CD4-positive, alpha-beta T cell (primary cell): ENCODE data around the gene TPCN2. TPM values are rescaled to one million over a fixed set of nuclear protein-coding genes. Genes with fewer than 3 reads are reported as not detected.
"Not testable (repeated sequence)": the region's sequence is repeated elsewhere in the genome, so short reads cannot be mapped to it uniquely, and the experiment has no call there.

Source experiments
- ATAC-seq: fragments of 200-7000 bp; cut with Tn5 transposase; one replicate; pipeline ENCODE4 v1.10.0; 2022; ENCODE audit warnings: mild to moderate bottlenecking; ENCODE audit not compliant: poor library complexity
- CTCF ChIA-PET: fragments of 350-600 bp; sonication (Branson Sonifier 250); formaldehyde crosslinking; loops from one replicate; lab custom pipeline; 2021; ENCODE audit warnings: antibody characterized with exemption, inconsistent platforms; lab: Charles Lee
- POLR2A ChIA-PET: fragments of 350-600 bp; sonication (Branson Sonifier 250); formaldehyde crosslinking; loops from one replicate; lab custom pipeline; 2021; ENCODE audit warnings: antibody characterized with exemption, inconsistent platforms; lab: Charles Lee
- DNase-seq, 14 experiments: peaks; one replicate each; pipeline ENCODE4 v3.0.0-alpha.2; 2013 to 2020; ENCODE audit warnings: mixed read lengths in 2 of 14
- H3K27ac ChIP-seq, 2 donors: one replicate each; pipeline versions ENCODE4 v1.5.1 to v1.7.0; 2013; ENCODE audit warnings: low read length in 2 of 2, low read depth in 1 of 2, mild to moderate bottlenecking in 1 of 2
- H3K27me3 ChIP-seq, 2 experiments: 1 replicate in 1 of 2; 2 replicates in 1 of 2; pipeline versions ENCODE4 v1.6.1 to v1.7.0; 2013; ENCODE audit warnings: low read length in 2 of 2, control low read depth in 1 of 2, mild to moderate bottlenecking in 1 of 2, moderate library complexity in 1 of 2; ENCODE audit not compliant: insufficient read depth in 2 of 2, control insufficient read depth in 1 of 2
- H3K36me3 ChIP-seq: one replicate; pipeline ENCODE4 v1.6.1; 2013; ENCODE audit warnings: low read length, control low read depth; ENCODE audit not compliant: insufficient read depth
- H3K4me1 ChIP-seq: one replicate; pipeline ENCODE4 v1.6.1; 2013; ENCODE audit warnings: low read length, control low read depth; ENCODE audit not compliant: insufficient read depth
- H3K4me3 ChIP-seq: one replicate; pipeline ENCODE4 v1.5.1; 2013; ENCODE audit warnings: mild to moderate bottlenecking, low read length, moderate library complexity
- H3K9me3 ChIP-seq, 2 experiments: 1 replicate in 1 of 2; 2 replicates in 1 of 2; pipeline versions ENCODE4 v1.6.1 to v1.7.0; 2013; ENCODE audit warnings: low read length in 2 of 2, mild to moderate bottlenecking in 2 of 2, control low read depth in 1 of 2, moderate library complexity in 1 of 2; ENCODE audit not compliant: control insufficient read depth in 1 of 2, insufficient read depth in 1 of 2
- H3K27ac Mint-ChIP-seq: one replicate; pipeline ENCODE4 v1.8.0; 2020; ENCODE audit warnings: mixed read lengths
- H3K27me3 Mint-ChIP-seq: one replicate; pipeline ENCODE4 v1.8.0; 2021; ENCODE audit warnings: mixed read lengths
- H3K36me3 Mint-ChIP-seq: one replicate; pipeline ENCODE4 v1.8.0; 2021; ENCODE audit warnings: low read depth, mixed read lengths
- H3K4me1 Mint-ChIP-seq: one replicate; pipeline ENCODE4 v1.8.0; 2021; ENCODE audit warnings: low read depth, mixed read lengths
- H3K4me3 Mint-ChIP-seq: one replicate; pipeline ENCODE4 v1.8.0; 2020; ENCODE audit warnings: mild to moderate bottlenecking, mixed read lengths
- H3K9me3 Mint-ChIP-seq: one replicate; pipeline ENCODE4 v1.8.0; 2020; ENCODE audit warnings: mixed read lengths
- CTCF ChIP-seq: fragments of 200-600 bp; IDR thresholded peaks from one replicate; pipeline ENCODE4 v1.8.0; 2022; ENCODE audit warnings: antibody characterized with exemption, mild to moderate bottlenecking
- intact Hi-C, 2 experiments: fragments of 100-400 bp; cut with DNase I in 1 of 2; cut with micrococcal nuclease in 1 of 2; formaldehyde crosslinking; loops; one replicate each; pipeline versions ENCODE4 v1.15.1 to v1.9.0; 2023 to 2025; cut with DNase I, micrococcal nuclease
- polyA plus RNA-seq, 2 donors: library from polyadenylated mRNA; unstranded; fragments of 120-200 nt; gene quantifications; one replicate each; pipeline ENCODE4 v1.2.1, GENCODE V29; 2013
- total RNA-seq, 174 experiments: library from RNA in 2 of 174; stranded (reverse) in 2 of 174; gene quantifications; one replicate each; pipeline ENCODE4 v1.2.3 and lab custom pipeline; 2021 to 2026

Gene TPCN2
- total RNA-seq (10 to 100 TPM; 10.2 to 11.5 TPM), total RNA-seq (lab: John Stamatoyannopoulos, UW) (3.2 to 25.7 (median 11.1) reads per million in 172 experiments)
- 7.8 TPM for polyA plus RNA-seq (2013, experiment 1 of 2)
- polyA plus RNA-seq (2013, experiment 2 of 2) = 9.4 TPM

DNA sequence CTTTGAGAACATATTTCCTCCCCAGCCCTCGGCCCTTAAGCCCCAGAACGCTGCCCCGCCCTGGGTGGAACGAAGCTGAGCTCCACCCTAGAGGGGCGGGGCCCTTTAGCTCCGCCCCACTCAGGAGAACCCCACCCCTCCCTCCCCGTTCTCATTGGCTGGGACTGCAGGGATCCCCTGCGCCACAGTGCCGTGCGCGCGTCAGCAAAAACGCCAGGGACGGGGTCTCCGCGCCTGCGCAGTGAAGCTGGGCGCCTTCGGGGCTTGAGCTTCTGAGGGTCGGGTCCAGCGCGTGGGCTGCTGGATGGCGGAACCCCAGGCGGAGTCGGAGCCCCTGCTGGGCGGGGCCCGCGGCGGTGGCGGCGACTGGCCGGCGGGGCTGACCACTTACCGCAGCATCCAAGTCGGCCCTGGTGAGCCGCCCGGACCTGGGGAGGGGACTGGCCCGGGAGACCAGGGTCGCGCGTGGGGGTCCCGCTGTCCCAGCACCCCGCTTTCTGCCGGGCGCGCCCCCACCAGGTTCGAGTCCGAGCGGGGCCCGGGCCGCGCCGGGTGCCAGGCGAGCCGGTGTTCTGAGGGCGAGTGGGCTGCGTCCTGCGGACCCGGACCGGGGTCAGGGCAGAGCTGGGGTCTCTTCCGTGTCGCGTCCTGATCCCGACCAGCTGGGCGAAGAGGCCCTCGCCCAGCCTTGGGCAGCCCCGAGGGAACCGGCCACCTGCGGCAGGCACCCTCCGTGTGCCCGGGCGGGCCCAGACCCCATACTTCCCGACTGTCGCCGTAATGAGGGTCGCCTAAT, at the start of gene TPCN2:
TPCN2 (plus strand) TSS at position 239 of the 796 bp plus-strand sequence; CDS start at position 305, 66 bp downstream.
- CTCF ChIA-PET = interaction anchor here (0.7 kb wide), 1 partner anchor 622 kb away, joined by 3 read pairs; no protein-coding TSS in a partner anchor
- peak within 1 kb of the TSS; percentile 45 to 80 for H3K27ac ChIP-seq
- POLR2A ChIA-PET = interaction anchor here (0.6 to 1.3 kb wide), 4 partner anchors 27 to 207 kb away, joined by 3 to 9 read pairs (median 5); partner anchors contain the start of gene CPT1A

DNA sequence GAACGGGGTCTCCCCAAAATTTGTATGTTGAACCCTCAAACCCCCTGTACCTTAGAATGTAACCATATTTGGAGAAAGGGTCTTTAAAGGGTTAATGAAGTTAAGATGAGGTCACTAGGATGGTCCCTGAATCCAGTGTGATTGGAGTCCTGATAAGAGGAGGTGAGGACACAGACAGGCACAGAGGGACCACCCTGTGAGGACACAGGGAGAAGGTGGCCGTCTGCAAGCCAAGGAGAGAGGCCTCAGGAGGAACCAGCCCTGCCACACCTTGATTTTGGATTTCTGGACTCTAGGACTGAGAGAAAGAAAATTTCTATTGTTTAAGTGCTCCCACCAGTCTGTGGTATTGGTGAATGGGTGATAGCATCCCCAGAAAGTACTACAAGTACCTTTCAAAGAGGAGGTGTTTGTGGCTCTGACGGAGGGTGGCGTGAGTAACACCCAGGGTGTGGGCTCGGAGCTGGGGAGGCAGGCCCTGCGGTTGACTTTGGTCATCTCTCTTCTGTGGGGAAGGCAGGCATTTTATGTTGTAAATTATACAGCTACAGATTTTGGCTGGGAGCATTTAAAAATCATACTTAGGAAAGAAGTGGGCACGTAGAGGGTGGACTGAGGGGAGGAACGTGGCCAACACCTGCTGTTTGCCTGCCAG, 49.5 kb upstream of the TPCN2 start:
- H3K27ac Mint-ChIP-seq = no peak overlapping the region
- Histone ChIP-seq H3K36me3 (no peaks in the 10 kb centered on the region), H3K4me3 (no peak overlapping the region), H3K9me3 (no peaks in the 10 kb centered on the region), H3K27ac (no peak overlapping the region), H3K27me3 (peaks cover 0 to 2% of the 10 kb centered on the region in 2 experiments), H3K4me1 (no peaks in the 10 kb centered on the region)
- H3K27me3 Mint-ChIP-seq = no peaks in the 10 kb centered on the region
- no peaks in the 10 kb centered on the region for H3K4me1 Mint-ChIP-seq
- H3K9me3 Mint-ChIP-seq = no peaks in the 10 kb centered on the region
- TF ChIP-seq CTCF = no peak
- ChIA-PET CTCF (no interaction called here), POLR2A (interaction anchor here (0.6 kb wide), 1 partner anchor 50 kb away, joined by 3 read pairs; no protein-coding TSS in a partner anchor)
- no peaks in the 10 kb centered on the region for H3K36me3 Mint-ChIP-seq
- intact Hi-C loops = no loop called here
- no peak overlapping the region for H3K4me3 Mint-ChIP-seq
- ATAC-seq = no peak
- peak in 2 of 14 experiments; percentile 8 to 22 for DNase-seq

More for the DNA sequence above, at the start of gene TPCN2:
- peak; percentile 99 for ATAC-seq
- no peaks in the 10 kb centered on the region for H3K9me3 ChIP-seq
- Mint-ChIP-seq H3K4me1 (peaks cover 30% of the 10 kb centered on the region), H3K36me3 (no peaks in the 10 kb centered on the region), H3K4me3 (peak within 1 kb of the TSS; percentile 87), H3K27me3 (peaks cover 5% of the 10 kb centered on the region), H3K9me3 (no peaks in the 10 kb centered on the region), H3K27ac (peak within 1 kb of the TSS; percentile 90)
- no peak for TF ChIP-seq CTCF
- intact Hi-C loops = loop anchor here in 1 of 2 experiments (5.0 kb wide), 4 partner anchors 147 to 623 kb away; partner anchors contain the start of genes CPT1A, IGHMBP2, MRPL21 and TESMIN
- H3K27me3 ChIP-seq = no peaks in the 10 kb centered on the region
- peak within 1 kb of the TSS; percentile 66 for H3K4me3 ChIP-seq
- no peaks in the 10 kb centered on the region for H3K36me3 ChIP-seq
- H3K4me1 ChIP-seq = peaks cover 39% of the 10 kb centered on the region
- DNase-seq = peak; percentile 82 to 98 (median 89)

GRCh38 chr11:68999748-69000355, 48.9 kb upstream of the TPCN2 start:
- H3K9me3 Mint-ChIP-seq, H3K4me3 ChIP-seq, H3K27ac ChIP-seq, H3K4me1 Mint-ChIP-seq, H3K27me3 ChIP-seq, H3K9me3 ChIP-seq, H3K27ac Mint-ChIP-seq, H3K4me1 ChIP-seq, H3K4me3 Mint-ChIP-seq, H3K36me3 ChIP-seq, ATAC-seq, intact Hi-C loops, H3K36me3 Mint-ChIP-seq, H3K27me3 Mint-ChIP-seq, CTCF ChIA-PET: not testable (repeated sequence)
- POLR2A ChIA-PET = interaction anchor here (0.6 kb wide), 1 partner anchor 50 kb away, joined by 3 read pairs; no protein-coding TSS in a partner anchor
- peak in 1 of 14 experiments; percentile 20 for DNase-seq
